Measurements from ENCODE around the gene SOST. TPM values are rescaled to one million over a fixed set of nuclear protein-coding genes. Genes with fewer than 3 reads are reported as not detected.

The SOST gene
- total RNA-seq, 1 donor from 2014 or later, result not detected

- ATAC-seq (peak; percentile 57), DNase-seq (no peak)
- Histone ChIP-seq H3K36me3 (no peaks in the 10 kb centered on the region), H3K9me3 (no peaks in the 10 kb centered on the region), H3K27ac (no peak overlapping the region), H3K27me3 (no peaks in the 10 kb centered on the region), H3K4me3 (no peak overlapping the region), H3K4me1 (peaks cover 7% of the 10 kb centered on the region)
- intact Hi-C loops (cut with DNase I), result no loop called here
- TF ChIP-seq CTCF (IDR thresholded peaks at IDR 0.05), result no peak
These were observed 24.6 kb downstream of the SOST start for GRCh38 chr17:43733956-43734355.

- H3K4me3 ChIP-seq, result no peak overlapping the region
- ATAC-seq (no peak), DNase-seq (no peak)
- H3K4me1 ChIP-seq, result peaks cover 7% of the 10 kb centered on the region
- intact Hi-C loops (cut with DNase I), result no loop called here
- H3K9me3 ChIP-seq, result no peaks in the 10 kb centered on the region
- H3K36me3 ChIP-seq, result no peaks in the 10 kb centered on the region
- H3K27ac ChIP-seq, result no peak overlapping the region
- no peaks in the 10 kb centered on the region for H3K27me3 ChIP-seq
- no peak for TF ChIP-seq CTCF (IDR thresholded peaks at IDR 0.05)
These were observed 25.6 kb downstream of the SOST start for GRCh38 chr17:43732958-43733357.

DNA sequence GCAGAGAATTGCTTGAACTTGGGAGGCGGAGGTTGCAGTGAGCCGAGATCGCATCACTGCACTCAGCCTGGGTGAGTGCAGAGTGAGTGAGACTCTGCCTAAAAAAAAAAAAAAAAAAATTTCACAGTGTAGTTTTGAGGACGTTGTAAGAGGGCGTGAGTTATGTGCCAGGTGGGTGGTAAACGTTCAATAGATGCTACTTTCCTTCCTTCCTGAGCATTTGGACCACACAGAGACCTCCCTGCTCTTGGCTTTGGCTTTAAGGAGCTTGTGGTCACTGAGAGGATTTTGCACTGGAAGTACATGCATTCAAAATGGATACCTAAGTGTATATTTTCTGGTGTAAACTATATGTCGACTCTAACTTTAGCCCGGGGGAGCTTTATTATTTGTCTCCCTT is 30.5 kb downstream of the SOST start:
- no peak for TF ChIP-seq CTCF (IDR thresholded peaks at IDR 0.05)
- ATAC-seq (no peak), DNase-seq (no peak)
- intact Hi-C loops (cut with DNase I), result no loop called here
- Histone ChIP-seq H3K4me1 (no peaks in the 10 kb centered on the region), H3K27ac (no peak overlapping the region), H3K4me3 (no peak overlapping the region), H3K9me3 (no peaks in the 10 kb centered on the region), H3K27me3 (no peaks in the 10 kb centered on the region), H3K36me3 (no peaks in the 10 kb centered on the region)

GRCh38 chr17:43723697-43724359 is 34.8 kb downstream of the SOST start:
- Histone ChIP-seq H3K36me3 (no peaks in the 10 kb centered on the region), H3K4me3 (no peak overlapping the region), H3K4me1 (peaks cover 4% of the 10 kb centered on the region), H3K27me3 (no peaks in the 10 kb centered on the region), H3K27ac (no peak overlapping the region), H3K9me3 (no peaks in the 10 kb centered on the region)
- intact Hi-C loops (cut with DNase I), result no loop called here
- no peak for DNase-seq
- TF ChIP-seq CTCF (IDR thresholded peaks at IDR 0.05), result no peak
- ATAC-seq, result no peak

DNA sequence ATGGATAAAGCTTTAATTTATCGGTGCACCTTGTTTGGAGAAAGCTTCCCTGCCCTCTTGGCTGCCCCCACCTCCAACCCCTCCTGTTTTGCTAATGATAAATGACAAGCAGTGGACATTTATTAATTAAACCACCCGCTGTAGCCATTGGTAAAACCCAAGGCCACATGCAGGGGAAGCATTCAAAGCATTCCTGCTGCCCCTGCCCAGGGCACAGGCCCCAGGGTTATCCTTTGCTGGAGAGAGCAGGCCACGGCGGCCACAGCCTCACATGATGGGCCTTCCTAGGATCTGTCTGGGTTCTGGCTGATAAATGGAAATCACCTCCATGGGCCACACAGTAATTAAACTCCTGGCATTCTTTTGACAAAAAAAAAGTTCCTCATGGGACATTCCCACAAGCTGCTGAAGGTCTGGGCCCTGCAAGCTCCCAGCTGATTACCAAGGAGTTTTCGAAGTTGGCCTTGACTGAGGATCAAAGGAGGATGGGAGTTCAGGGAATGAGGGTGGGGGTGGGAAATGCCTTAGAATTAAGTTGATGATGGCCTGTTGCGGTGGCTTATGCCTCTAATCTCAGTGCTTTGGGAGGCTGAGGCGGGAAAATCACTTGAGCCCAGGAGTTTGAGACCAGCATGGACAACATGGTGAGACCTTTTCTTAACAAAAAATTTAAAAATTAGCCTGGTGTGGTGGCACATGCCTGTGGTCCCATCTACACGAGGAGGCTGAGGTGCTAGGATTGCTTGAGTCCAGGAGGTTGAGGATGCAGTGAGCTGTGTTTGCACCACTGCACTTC is 35.5 kb downstream of the SOST start:
- Histone ChIP-seq H3K4me1 (peaks cover 4% of the 10 kb centered on the region), H3K27me3 (no peaks in the 10 kb centered on the region), H3K36me3 (no peaks in the 10 kb centered on the region), H3K27ac (no peak overlapping the region), H3K9me3 (no peaks in the 10 kb centered on the region), H3K4me3 (no peak overlapping the region)
- intact Hi-C loops (cut with DNase I), result no loop called here
- ATAC-seq, result no peak
- DNase-seq, result no peak
- TF ChIP-seq CTCF (IDR thresholded peaks at IDR 0.05), result no peak
